Smooth muscle cell of the brain vasculature (primary cell): Measurements from ENCODE around the gene CD68.

ENCODE experiments used
- DNase-seq: peaks from one replicate; pipeline ENCODE4 v3.0.0-alpha.2; 2012; ENCODE audit warnings: low read depth, low spot score

CD68 gene

GRCh38 chr17:7579001-7579833 lies at the start of gene CD68:
Gene CD68 (plus strand): TSS chr17:7579638. CDS start chr17:7579678, 40 bp downstream.
- no peak for DNase-seq

GRCh38 chr17:7530023-7530900 lies 49.2 kb upstream of the CD68 start:
- no peak for DNase-seq

- no peak for DNase-seq
Measured at GRCh38 chr17:7538050-7538449, 41.4 kb upstream of the CD68 start.

GRCh38 chr17:7538891-7539545 lies 40.4 kb upstream of the CD68 start:
- no peak for DNase-seq

- no peak for DNase-seq
Measured at GRCh38 chr17:7541074-7541621, 38.3 kb upstream of the CD68 start.

GRCh38 chr17:7544911-7545310 lies 34.5 kb upstream of the CD68 start:
- DNase-seq, result no peak

- DNase-seq, result no peak
Measured at GRCh38 chr17:7548585-7549400, 30.6 kb upstream of the CD68 start, which contains the start of gene TNFSF12. Gene TNFSF12 (plus strand): TSS chr17:7549058. CDS start chr17:7549154, 96 bp downstream.

GRCh38 chr17:7549401-7550055 lies 29.9 kb upstream of the CD68 start:
- DNase-seq, result no peak

GRCh38 chr17:7550344-7550743 lies 29.1 kb upstream of the CD68 start:
- DNase-seq, result no peak

GRCh38 chr17:7551396-7551795 lies 28.0 kb upstream of the CD68 start:
- no peak for DNase-seq

GRCh38 chr17:7552621-7553051 lies 26.8 kb upstream of the CD68 start:
- no peak for DNase-seq

GRCh38 chr17:7553356-7553755 lies 26.1 kb upstream of the CD68 start:
- DNase-seq, result no peak

GRCh38 chr17:7555320-7555948 lies 24.0 kb upstream of the CD68 start:
- no peak for DNase-seq

GRCh38 chr17:7556627-7557026 lies 22.8 kb upstream of the CD68 start:
- DNase-seq, result no peak

GRCh38 chr17:7557147-7557764 lies 22.2 kb upstream of the CD68 start:
- no peak for DNase-seq

GRCh38 chr17:7557775-7558543 lies 21.5 kb upstream of the CD68 start:
- DNase-seq, result no peak

- DNase-seq, result no peak
Measured at GRCh38 chr17:7558544-7559319, 20.7 kb upstream of the CD68 start, which contains the start of gene TNFSF13. Gene TNFSF13 (plus strand): TSS chr17:7558750. CDS start chr17:7559040, 290 bp downstream.
